Stimulated activated CD4-positive, alpha-beta T cell treated with anti-CD3 and anti-CD28 coated beads, Interleukin-15, amount 100 ng/mL, for 24 hours (primary cell): ENCODE results near the gene IFT122.
"Not testable (repeated sequence)": the region's sequence is repeated elsewhere in the genome, so short reads cannot be mapped to it uniquely, and the experiment has no call there.

ENCODE experiments used
- DNase-seq: peaks from one replicate; pipeline ENCODE4 v3.0.0-alpha.2; 2020

IFT122 gene

GRCh38 chr3:129498603-129499488 lies 58.8 kb downstream of the IFT122 start:
- not testable (repeated sequence) for DNase-seq

GRCh38 chr3:129499604-129500333 lies 59.7 kb downstream of the IFT122 start:
- not testable (repeated sequence) for DNase-seq

GRCh38 chr3:129500334-129500658 lies 60.3 kb downstream of the IFT122 start:
- no peak for DNase-seq

DNA sequence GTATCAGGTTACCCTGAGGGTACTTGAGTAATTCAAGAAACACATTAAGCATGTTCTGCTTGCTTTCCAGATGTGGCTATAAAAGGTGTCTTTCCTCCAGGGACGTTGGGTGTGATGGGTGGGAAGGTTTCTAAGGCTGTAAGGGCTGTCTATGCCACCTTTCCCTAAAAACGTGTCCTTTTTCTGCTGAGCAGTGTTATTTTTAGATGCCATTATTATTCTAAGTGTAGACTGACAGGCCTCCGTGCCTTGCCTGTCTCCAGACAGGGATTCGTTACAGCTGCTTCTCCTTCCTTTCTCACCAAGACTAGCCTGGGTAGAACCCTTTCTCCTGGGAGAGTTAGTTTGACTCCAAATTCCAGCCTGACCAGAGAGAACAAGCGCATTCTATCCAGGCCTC lies 61.6 kb downstream of the IFT122 start:
- no peak for DNase-seq

- DNase-seq = no peak
Observed at GRCh38 chr3:129502641-129503408, 62.8 kb downstream of the IFT122 start.

GRCh38 chr3:129503471-129504291 lies 63.7 kb downstream of the IFT122 start:
- DNase-seq = no peak

DNA sequence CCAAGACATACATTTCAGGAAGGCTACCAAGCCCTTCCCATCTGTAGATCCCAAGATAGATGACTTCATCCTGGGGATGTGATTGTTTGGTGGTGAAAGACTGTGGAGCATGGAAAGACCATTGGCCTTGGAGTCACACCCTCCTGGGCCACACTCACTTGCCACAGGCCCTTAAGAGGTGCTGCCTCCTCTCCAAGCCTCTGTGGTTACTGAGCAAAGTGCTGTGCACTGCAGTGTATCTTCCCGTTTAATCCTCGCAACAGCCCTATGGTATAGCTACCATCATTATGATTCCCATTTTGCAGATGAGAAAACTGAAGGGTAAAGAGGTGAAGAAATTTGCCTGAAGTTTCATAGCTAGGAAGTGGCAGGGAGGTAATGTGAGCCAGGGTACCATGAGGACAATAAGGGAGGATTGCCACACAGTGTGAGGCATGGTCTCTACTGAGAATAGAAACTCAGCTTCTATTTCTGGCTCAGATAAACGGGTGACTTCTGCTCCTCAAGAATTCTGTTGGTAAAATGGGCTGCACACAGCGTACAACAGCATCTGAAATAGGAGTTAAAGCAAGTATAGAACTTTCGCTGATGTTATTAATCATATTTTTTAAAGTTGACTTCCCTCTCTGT lies 64.6 kb downstream of the IFT122 start:
- no peak for DNase-seq

GRCh38 chr3:129505341-129505740 lies 65.3 kb downstream of the IFT122 start:
- no peak for DNase-seq

- no peak for DNase-seq
Observed at GRCh38 chr3:129506231-129506742, 66.3 kb downstream of the IFT122 start.

GRCh38 chr3:129507181-129507831 lies 67.3 kb downstream of the IFT122 start:
- no peak for DNase-seq

- DNase-seq = no peak
Observed at GRCh38 chr3:129512595-129512994, 72.6 kb downstream of the IFT122 start.

DNA sequence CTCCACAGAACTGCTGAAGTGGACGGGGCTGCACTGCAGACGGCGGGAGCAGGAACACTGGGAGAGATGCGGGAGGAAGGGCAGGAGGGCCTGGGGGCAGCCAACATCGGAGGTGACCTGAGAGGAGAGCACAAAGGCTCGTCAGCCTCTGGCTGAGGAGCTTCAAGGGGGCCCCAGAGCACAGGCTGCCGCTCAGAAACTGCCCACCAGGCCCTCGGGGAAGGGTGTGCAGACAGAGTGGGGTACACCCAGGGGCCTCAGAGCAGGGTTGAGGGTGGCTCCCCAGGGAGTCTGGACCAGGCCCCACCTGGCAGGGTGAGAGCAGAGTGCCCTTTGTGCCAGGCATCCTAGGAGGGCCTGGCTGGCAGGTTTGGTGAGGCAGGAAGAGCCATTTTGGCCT lies 73.7 kb downstream of the IFT122 start:
- no peak for DNase-seq

- DNase-seq = no peak
Observed at GRCh38 chr3:129514110-129514509, 74.1 kb downstream of the IFT122 start.

- DNase-seq = no peak
Observed at GRCh38 chr3:129514563-129514962, 74.5 kb downstream of the IFT122 start.

DNA sequence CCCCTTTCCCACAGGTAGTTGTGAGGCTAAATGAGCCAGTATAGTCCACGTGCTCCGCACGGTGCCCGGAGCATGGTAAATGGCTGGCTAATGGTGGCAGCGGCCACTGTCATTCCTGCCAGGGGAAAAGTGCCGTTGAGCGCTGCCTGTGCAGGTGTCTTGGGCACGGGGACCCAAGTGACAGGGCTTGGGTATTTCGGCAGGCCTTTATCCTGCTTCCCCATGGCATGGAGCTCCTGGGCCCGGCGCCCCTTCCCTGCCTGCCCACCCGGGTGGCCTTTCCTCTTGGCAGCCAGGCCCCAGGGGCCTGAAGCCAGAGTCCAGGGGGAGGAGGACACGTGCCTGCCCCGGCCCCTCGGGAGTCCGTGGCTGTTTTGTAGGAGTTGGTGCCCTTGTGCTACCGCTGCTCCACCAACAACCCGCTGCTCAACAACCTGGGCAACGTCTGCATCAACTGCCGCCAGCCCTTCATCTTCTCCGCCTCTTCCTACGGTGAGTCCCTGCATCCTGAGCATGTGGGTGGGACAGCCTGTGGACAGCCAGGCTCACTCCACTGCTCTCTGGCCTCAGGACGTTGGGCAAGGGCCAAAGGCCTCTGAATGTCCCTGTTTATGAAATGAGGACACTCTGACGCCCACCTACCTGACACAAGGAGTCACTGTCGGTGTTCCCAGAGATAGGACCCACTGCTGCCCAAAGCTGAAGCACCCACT lies 75.2 kb downstream of the IFT122 start:
- DNase-seq = not testable (repeated sequence)

- not testable (repeated sequence) for DNase-seq
Observed at GRCh38 chr3:129515821-129516432, 75.9 kb downstream of the IFT122 start.

DNA sequence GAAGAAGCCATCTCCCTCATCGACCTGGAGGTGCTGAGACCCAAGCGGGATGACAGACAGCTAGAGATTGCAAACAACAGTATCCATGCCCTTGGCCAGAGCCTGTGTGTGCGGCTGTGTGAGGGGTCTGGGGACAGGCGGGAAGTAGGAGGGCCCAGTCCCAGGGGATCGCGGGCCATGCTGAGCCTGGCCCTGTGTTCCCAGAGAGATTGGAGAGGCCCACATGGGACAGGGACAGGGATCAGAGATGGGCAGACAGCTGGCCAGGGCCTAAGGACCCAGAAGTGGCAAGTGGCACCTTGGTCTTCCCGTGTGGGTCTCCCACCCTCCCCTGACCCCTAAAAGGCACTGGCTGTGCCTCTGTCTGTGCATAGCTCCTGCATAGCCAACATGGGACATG lies 77.5 kb downstream of the IFT122 start:
- no peak for DNase-seq

GRCh38 chr3:129518038-129518561 lies 78.1 kb downstream of the IFT122 start:
- DNase-seq = no peak

- no peak for DNase-seq
Observed at GRCh38 chr3:129518581-129518980, 78.6 kb downstream of the IFT122 start.

- DNase-seq = no peak
Observed at GRCh38 chr3:129519449-129519848, 79.4 kb downstream of the IFT122 start.
